Activated naive CD4-positive, alpha-beta T cell (primary cell): ENCODE measurements around the gene KCNAB1.
"Not testable (repeated sequence)": the region's sequence is repeated elsewhere in the genome, so short reads cannot be mapped to it uniquely, and the experiment has no call there.

Experiments used
- DNase-seq, 4 experiments: peaks; one replicate each; lab custom pipeline; 2025; lab: John Stamatoyannopoulos, UW

KCNAB1 gene

GRCh38 chr3:156222381-156222780 is 102.0 kb downstream of the KCNAB1 start:
- not testable (repeated sequence) for DNase-seq

- not testable (repeated sequence) for DNase-seq
Measured at GRCh38 chr3:156224046-156224445, 103.7 kb downstream of the KCNAB1 start.

GRCh38 chr3:156226676-156227420 is 106.5 kb downstream of the KCNAB1 start:
- DNase-seq, result no peak

GRCh38 chr3:156227704-156228103 is 107.3 kb downstream of the KCNAB1 start:
- DNase-seq, result no peak

GRCh38 chr3:156230278-156230900 is 110.0 kb downstream of the KCNAB1 start:
- DNase-seq, result no peak

GRCh38 chr3:156231221-156231620 is 110.8 kb downstream of the KCNAB1 start:
- DNase-seq, result not testable (repeated sequence)

- no peak for DNase-seq
Measured at GRCh38 chr3:156233876-156234275, 113.5 kb downstream of the KCNAB1 start.

GRCh38 chr3:156236556-156237260 is 116.3 kb downstream of the KCNAB1 start:
- DNase-seq, result no peak

GRCh38 chr3:156240642-156241041 is 120.3 kb downstream of the KCNAB1 start:
- no peak for DNase-seq

- no peak for DNase-seq
Measured at GRCh38 chr3:156246961-156247725, 126.8 kb downstream of the KCNAB1 start.

- DNase-seq, result no peak
Measured at GRCh38 chr3:156250550-156250949, 130.2 kb downstream of the KCNAB1 start.

GRCh38 chr3:156251424-156251823 is 131.0 kb downstream of the KCNAB1 start:
- no peak for DNase-seq

GRCh38 chr3:156252656-156253055 is 132.3 kb downstream of the KCNAB1 start:
- DNase-seq, result no peak

- DNase-seq, result no peak
Measured at GRCh38 chr3:156253150-156253549, 132.8 kb downstream of the KCNAB1 start.

GRCh38 chr3:156256256-156256655 is 135.9 kb downstream of the KCNAB1 start:
- DNase-seq, result no peak

- DNase-seq, result no peak
Measured at GRCh38 chr3:156256945-156257344, 136.6 kb downstream of the KCNAB1 start.

- no peak for DNase-seq
Measured at GRCh38 chr3:156258301-156258700, 137.9 kb downstream of the KCNAB1 start.

GRCh38 chr3:156259896-156260295 is 139.5 kb downstream of the KCNAB1 start:
- DNase-seq, result no peak

- DNase-seq, result no peak
Measured at GRCh38 chr3:156260331-156260730, 140.0 kb downstream of the KCNAB1 start.

GRCh38 chr3:156264771-156265170 is 144.4 kb downstream of the KCNAB1 start:
- DNase-seq, result no peak

GRCh38 chr3:156271508-156271907 is 151.1 kb downstream of the KCNAB1 start:
- DNase-seq, result no peak

- DNase-seq, result no peak
Measured at GRCh38 chr3:156271995-156272719, 151.8 kb downstream of the KCNAB1 start.
